ENCODE measurements around the gene NELL2.

The NELL2 gene

GRCh38 chr12:44677724-44678123 is 198.4 kb downstream of the NELL2 start:
- no peaks in the 10 kb centered on the region for H3K4me1 ChIP-seq (ENCODE audit: control insufficient read depth in 1 of 2, insufficient read depth in 2 of 2, low read length in 2 of 2)
- H3K4me3 ChIP-seq (ENCODE audit: low read depth in 1 of 2, low read length in 2 of 2), result no peak overlapping the region

DNA sequence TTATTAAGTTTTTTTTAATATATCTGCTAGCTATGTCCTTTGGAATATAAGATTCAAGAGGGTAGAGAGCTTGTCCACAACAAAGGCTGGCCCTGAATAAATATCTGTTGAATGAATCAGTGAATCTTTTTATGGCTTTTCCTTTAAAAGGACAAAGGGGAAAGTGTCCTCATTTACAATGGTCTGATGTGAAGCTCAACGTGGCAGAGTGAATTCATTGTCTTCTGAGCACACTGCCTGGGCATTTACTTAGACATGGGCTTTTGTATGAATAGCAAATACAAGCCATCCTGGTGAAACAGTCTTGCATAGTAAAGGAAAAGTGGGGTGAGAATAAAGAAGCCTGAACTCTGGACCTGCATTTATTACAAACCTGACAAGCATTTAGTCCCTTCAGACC is 201.2 kb downstream of the NELL2 start:
- no peaks in the 10 kb centered on the region for H3K36me3 ChIP-seq (ENCODE audit: control insufficient read depth in 1 of 2, insufficient read depth in 2 of 2, low read length in 2 of 2)
- no peak overlapping the region for H3K27ac ChIP-seq (ENCODE audit: low read depth, low read length)
- H3K9ac ChIP-seq (ENCODE audit: low read depth in 1 of 2, low read length in 2 of 2), result no peak overlapping the region
- H3K27me3 ChIP-seq (ENCODE audit: control insufficient read depth in 1 of 2, insufficient read depth in 2 of 2, low read length in 2 of 2), result no peaks in the 10 kb centered on the region
- no peaks in the 10 kb centered on the region for H3K9me3 ChIP-seq (ENCODE audit: control insufficient read depth in 1 of 2, low read length in 2 of 2)
- no peak overlapping the region for H3K4me3 ChIP-seq (ENCODE audit: low read depth in 1 of 2, low read length in 2 of 2)
- no peaks in the 10 kb centered on the region for H3K4me1 ChIP-seq (ENCODE audit: control insufficient read depth in 1 of 2, insufficient read depth in 2 of 2, low read length in 2 of 2)

More at GRCh38 chr12:44677724-44678123, 198.4 kb downstream of the NELL2 start:
- Histone ChIP-seq H3K27me3 (ENCODE audit: control insufficient read depth in 1 of 2, insufficient read depth in 2 of 2, low read length in 2 of 2) (no peaks in the 10 kb centered on the region), H3K9ac (ENCODE audit: low read depth in 1 of 2, low read length in 2 of 2) (no peak overlapping the region), H3K36me3 (ENCODE audit: control insufficient read depth in 1 of 2, insufficient read depth in 2 of 2, low read length in 2 of 2) (no peaks in the 10 kb centered on the region), H3K9me3 (ENCODE audit: control insufficient read depth in 1 of 2, low read length in 2 of 2) (no peaks in the 10 kb centered on the region), H3K27ac (ENCODE audit: low read depth, low read length) (no peak overlapping the region)

DNA sequence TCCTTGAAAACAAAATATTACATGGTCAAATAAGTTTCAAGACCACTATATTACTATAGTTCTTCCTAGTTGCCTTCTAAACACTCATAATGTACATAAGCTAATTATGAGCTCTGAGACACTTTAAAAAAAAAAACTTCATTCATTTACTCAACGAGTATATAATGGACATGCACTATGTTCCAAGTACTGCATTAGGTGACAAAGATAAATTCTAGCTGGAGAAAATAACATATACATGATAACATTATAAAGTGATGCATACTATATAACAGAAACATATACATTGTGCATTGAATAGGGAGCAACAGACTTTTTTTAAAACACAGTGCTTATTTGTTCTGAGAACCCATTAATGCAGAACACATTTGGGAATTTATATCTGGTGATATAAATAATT is 202.3 kb downstream of the NELL2 start:
- H3K36me3 ChIP-seq (ENCODE audit: control insufficient read depth in 1 of 2, insufficient read depth in 2 of 2, low read length in 2 of 2), result no peaks in the 10 kb centered on the region
- H3K9me3 ChIP-seq (ENCODE audit: control insufficient read depth in 1 of 2, low read length in 2 of 2), result no peaks in the 10 kb centered on the region
- no peaks in the 10 kb centered on the region for H3K4me1 ChIP-seq (ENCODE audit: control insufficient read depth in 1 of 2, insufficient read depth in 2 of 2, low read length in 2 of 2)
- H3K27ac ChIP-seq (ENCODE audit: low read depth, low read length), result no peak overlapping the region
- no peak overlapping the region for H3K9ac ChIP-seq (ENCODE audit: low read depth in 1 of 2, low read length in 2 of 2)
- no peak overlapping the region for H3K4me3 ChIP-seq (ENCODE audit: low read depth in 1 of 2, low read length in 2 of 2)
- no peaks in the 10 kb centered on the region for H3K27me3 ChIP-seq (ENCODE audit: control insufficient read depth in 1 of 2, insufficient read depth in 2 of 2, low read length in 2 of 2)

- Histone ChIP-seq H3K9ac (ENCODE audit: low read depth in 1 of 2, low read length in 2 of 2) (no peak overlapping the region), H3K27ac (ENCODE audit: low read depth, low read length) (no peak overlapping the region)
Observed at GRCh38 chr12:44672042-44672441, 204.1 kb downstream of the NELL2 start.

GRCh38 chr12:44668443-44668842 is 207.7 kb downstream of the NELL2 start:
- H3K4me1 ChIP-seq (ENCODE audit: control insufficient read depth in 1 of 2, insufficient read depth in 2 of 2, low read length in 2 of 2), result no peaks in the 10 kb centered on the region
- H3K36me3 ChIP-seq (ENCODE audit: control insufficient read depth in 1 of 2, insufficient read depth in 2 of 2, low read length in 2 of 2), result no peaks in the 10 kb centered on the region
- H3K27me3 ChIP-seq (ENCODE audit: control insufficient read depth in 1 of 2, insufficient read depth in 2 of 2, low read length in 2 of 2), result no peaks in the 10 kb centered on the region
- no peak overlapping the region for H3K27ac ChIP-seq (ENCODE audit: low read depth, low read length)
- no peak overlapping the region for H3K9ac ChIP-seq (ENCODE audit: low read depth in 1 of 2, low read length in 2 of 2)
- H3K4me3 ChIP-seq (ENCODE audit: low read depth in 1 of 2, low read length in 2 of 2), result no peak overlapping the region
- H3K9me3 ChIP-seq (ENCODE audit: control insufficient read depth in 1 of 2, low read length in 2 of 2), result no peaks in the 10 kb centered on the region

More at GRCh38 chr12:44672042-44672441, 204.1 kb downstream of the NELL2 start:
- Histone ChIP-seq H3K27me3 (ENCODE audit: control insufficient read depth in 1 of 2, insufficient read depth in 2 of 2, low read length in 2 of 2) (no peaks in the 10 kb centered on the region), H3K4me1 (ENCODE audit: control insufficient read depth in 1 of 2, insufficient read depth in 2 of 2, low read length in 2 of 2) (no peaks in the 10 kb centered on the region), H3K4me3 (ENCODE audit: low read depth in 1 of 2, low read length in 2 of 2) (no peak overlapping the region), H3K9me3 (ENCODE audit: control insufficient read depth in 1 of 2, low read length in 2 of 2) (no peaks in the 10 kb centered on the region), H3K36me3 (ENCODE audit: control insufficient read depth in 1 of 2, insufficient read depth in 2 of 2, low read length in 2 of 2) (no peaks in the 10 kb centered on the region)

- no peaks in the 10 kb centered on the region for H3K27me3 ChIP-seq (ENCODE audit: control insufficient read depth in 1 of 2, insufficient read depth in 2 of 2, low read length in 2 of 2)
- H3K4me1 ChIP-seq (ENCODE audit: control insufficient read depth in 1 of 2, insufficient read depth in 2 of 2, low read length in 2 of 2), result no peaks in the 10 kb centered on the region
- no peak overlapping the region for H3K27ac ChIP-seq (ENCODE audit: low read depth, low read length)
- no peaks in the 10 kb centered on the region for H3K9me3 ChIP-seq (ENCODE audit: control insufficient read depth in 1 of 2, low read length in 2 of 2)
- no peak overlapping the region for H3K4me3 ChIP-seq (ENCODE audit: low read depth in 1 of 2, low read length in 2 of 2)
- H3K9ac ChIP-seq (ENCODE audit: low read depth in 1 of 2, low read length in 2 of 2), result no peak overlapping the region
- no peaks in the 10 kb centered on the region for H3K36me3 ChIP-seq (ENCODE audit: control insufficient read depth in 1 of 2, insufficient read depth in 2 of 2, low read length in 2 of 2)
Observed at GRCh38 chr12:44667461-44667860, 208.7 kb downstream of the NELL2 start.

DNA sequence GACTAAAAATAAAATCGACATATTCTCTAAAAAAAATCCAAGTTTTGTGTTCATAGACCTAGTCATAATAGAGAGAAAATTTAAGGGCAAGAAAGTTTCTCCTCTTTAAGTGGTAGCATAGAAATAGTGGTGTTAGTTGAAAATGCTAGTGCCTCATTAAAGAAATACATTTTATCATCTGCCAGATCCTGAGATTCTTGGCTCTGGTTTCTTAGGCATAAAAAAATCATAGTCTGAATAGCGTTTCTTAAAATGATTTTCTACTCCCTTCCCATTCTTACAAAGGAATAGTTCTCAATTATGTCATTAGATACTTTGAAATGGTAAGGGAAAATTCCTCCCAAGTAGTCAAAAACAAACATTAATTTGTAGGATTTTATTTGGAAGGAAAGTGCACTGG is 212.8 kb downstream of the NELL2 start:
- Histone ChIP-seq H3K4me1 (ENCODE audit: control insufficient read depth in 1 of 2, insufficient read depth in 2 of 2, low read length in 2 of 2) (no peaks in the 10 kb centered on the region), H3K9me3 (ENCODE audit: control insufficient read depth in 1 of 2, low read length in 2 of 2) (no peaks in the 10 kb centered on the region), H3K36me3 (ENCODE audit: control insufficient read depth in 1 of 2, insufficient read depth in 2 of 2, low read length in 2 of 2) (no peaks in the 10 kb centered on the region), H3K9ac (ENCODE audit: low read depth in 1 of 2, low read length in 2 of 2) (no peak overlapping the region), H3K4me3 (ENCODE audit: low read depth in 1 of 2, low read length in 2 of 2) (no peak overlapping the region), H3K27ac (ENCODE audit: low read depth, low read length) (no peak overlapping the region), H3K27me3 (ENCODE audit: control insufficient read depth in 1 of 2, insufficient read depth in 2 of 2, low read length in 2 of 2) (no peaks in the 10 kb centered on the region)

- H3K4me1 ChIP-seq (ENCODE audit: control insufficient read depth in 1 of 2, insufficient read depth in 2 of 2, low read length in 2 of 2), result no peaks in the 10 kb centered on the region
- H3K36me3 ChIP-seq (ENCODE audit: control insufficient read depth in 1 of 2, insufficient read depth in 2 of 2, low read length in 2 of 2), result no peaks in the 10 kb centered on the region
- no peak overlapping the region for H3K4me3 ChIP-seq (ENCODE audit: low read depth in 1 of 2, low read length in 2 of 2)
- no peaks in the 10 kb centered on the region for H3K27me3 ChIP-seq (ENCODE audit: control insufficient read depth in 1 of 2, insufficient read depth in 2 of 2, low read length in 2 of 2)
- H3K9ac ChIP-seq (ENCODE audit: low read depth in 1 of 2, low read length in 2 of 2), result no peak overlapping the region
- H3K9me3 ChIP-seq (ENCODE audit: control insufficient read depth in 1 of 2, low read length in 2 of 2), result no peaks in the 10 kb centered on the region
- no peak overlapping the region for H3K27ac ChIP-seq (ENCODE audit: low read depth, low read length)
Observed at GRCh38 chr12:44655846-44656245, 220.3 kb downstream of the NELL2 start.

DNA sequence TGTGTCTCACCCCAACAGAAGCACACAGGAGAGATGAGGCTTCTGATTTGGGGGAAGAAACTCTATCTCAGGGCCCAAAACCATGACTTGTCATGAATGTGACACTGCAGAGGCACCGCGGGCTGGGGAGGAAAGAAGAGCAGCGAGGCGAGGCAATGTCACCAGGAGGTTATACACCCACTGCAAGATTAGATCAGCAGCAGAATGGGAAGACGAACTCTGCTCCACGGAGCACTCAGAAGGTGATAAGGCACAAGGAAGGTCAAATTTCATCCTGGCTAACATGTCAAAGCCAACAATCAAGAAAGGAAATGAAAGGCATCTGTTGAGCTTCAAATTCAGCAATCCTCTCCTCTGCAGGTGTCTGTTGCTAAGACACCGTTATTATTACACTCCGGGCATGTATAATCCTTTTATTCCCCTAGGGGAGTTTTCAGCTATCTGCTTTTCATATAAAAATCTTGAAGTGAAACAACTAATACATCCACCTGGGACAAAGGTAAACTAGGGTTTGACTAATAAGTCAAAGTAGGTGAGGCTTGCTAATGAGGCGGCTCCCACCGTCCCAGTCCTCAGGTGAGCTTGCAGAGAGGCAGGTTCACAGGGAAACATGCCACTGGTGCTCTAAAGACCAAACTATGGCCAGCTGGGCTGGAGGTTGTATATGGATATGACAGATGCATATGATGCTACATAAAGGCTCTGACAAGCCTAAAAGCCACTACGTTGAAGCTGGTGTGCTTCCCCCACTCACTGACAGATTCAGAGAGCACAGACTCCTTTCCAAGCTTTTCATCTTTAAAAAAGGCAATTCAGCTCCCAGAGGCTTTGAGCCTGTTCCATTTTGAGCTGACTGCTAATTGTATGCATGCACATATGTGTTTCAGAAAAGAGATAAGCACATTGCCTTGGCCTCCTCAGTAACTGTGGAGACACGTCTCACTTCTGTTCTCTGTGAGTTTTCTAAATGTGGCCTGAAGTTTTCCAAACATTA is 221.2 kb downstream of the NELL2 start:
- Histone ChIP-seq H3K27ac (ENCODE audit: low read depth, low read length) (no peak overlapping the region), H3K9ac (ENCODE audit: low read depth in 1 of 2, low read length in 2 of 2) (no peak overlapping the region), H3K4me1 (ENCODE audit: control insufficient read depth in 1 of 2, insufficient read depth in 2 of 2, low read length in 2 of 2) (no peaks in the 10 kb centered on the region), H3K27me3 (ENCODE audit: control insufficient read depth in 1 of 2, insufficient read depth in 2 of 2, low read length in 2 of 2) (no peaks in the 10 kb centered on the region), H3K36me3 (ENCODE audit: control insufficient read depth in 1 of 2, insufficient read depth in 2 of 2, low read length in 2 of 2) (no peaks in the 10 kb centered on the region), H3K9me3 (ENCODE audit: control insufficient read depth in 1 of 2, low read length in 2 of 2) (no peaks in the 10 kb centered on the region), H3K4me3 (ENCODE audit: low read depth in 1 of 2, low read length in 2 of 2) (no peak overlapping the region)

GRCh38 chr12:44653861-44654527 is 222.1 kb downstream of the NELL2 start:
- H3K36me3 ChIP-seq (ENCODE audit: control insufficient read depth in 1 of 2, insufficient read depth in 2 of 2, low read length in 2 of 2), result no peaks in the 10 kb centered on the region
- H3K9me3 ChIP-seq (ENCODE audit: control insufficient read depth in 1 of 2, low read length in 2 of 2), result no peaks in the 10 kb centered on the region
- H3K9ac ChIP-seq (ENCODE audit: low read depth in 1 of 2, low read length in 2 of 2), result no peak overlapping the region
- no peaks in the 10 kb centered on the region for H3K4me1 ChIP-seq (ENCODE audit: control insufficient read depth in 1 of 2, insufficient read depth in 2 of 2, low read length in 2 of 2)
- no peak overlapping the region for H3K27ac ChIP-seq (ENCODE audit: low read depth, low read length)
- H3K4me3 ChIP-seq (ENCODE audit: low read depth in 1 of 2, low read length in 2 of 2), result no peak overlapping the region
- no peaks in the 10 kb centered on the region for H3K27me3 ChIP-seq (ENCODE audit: control insufficient read depth in 1 of 2, insufficient read depth in 2 of 2, low read length in 2 of 2)
